ENCODE measurements around the gene RASSF7.
A peak's percentile ranks its signal among the peaks of the same experiment; 100 is the strongest.

The RASSF7 gene

DNA sequence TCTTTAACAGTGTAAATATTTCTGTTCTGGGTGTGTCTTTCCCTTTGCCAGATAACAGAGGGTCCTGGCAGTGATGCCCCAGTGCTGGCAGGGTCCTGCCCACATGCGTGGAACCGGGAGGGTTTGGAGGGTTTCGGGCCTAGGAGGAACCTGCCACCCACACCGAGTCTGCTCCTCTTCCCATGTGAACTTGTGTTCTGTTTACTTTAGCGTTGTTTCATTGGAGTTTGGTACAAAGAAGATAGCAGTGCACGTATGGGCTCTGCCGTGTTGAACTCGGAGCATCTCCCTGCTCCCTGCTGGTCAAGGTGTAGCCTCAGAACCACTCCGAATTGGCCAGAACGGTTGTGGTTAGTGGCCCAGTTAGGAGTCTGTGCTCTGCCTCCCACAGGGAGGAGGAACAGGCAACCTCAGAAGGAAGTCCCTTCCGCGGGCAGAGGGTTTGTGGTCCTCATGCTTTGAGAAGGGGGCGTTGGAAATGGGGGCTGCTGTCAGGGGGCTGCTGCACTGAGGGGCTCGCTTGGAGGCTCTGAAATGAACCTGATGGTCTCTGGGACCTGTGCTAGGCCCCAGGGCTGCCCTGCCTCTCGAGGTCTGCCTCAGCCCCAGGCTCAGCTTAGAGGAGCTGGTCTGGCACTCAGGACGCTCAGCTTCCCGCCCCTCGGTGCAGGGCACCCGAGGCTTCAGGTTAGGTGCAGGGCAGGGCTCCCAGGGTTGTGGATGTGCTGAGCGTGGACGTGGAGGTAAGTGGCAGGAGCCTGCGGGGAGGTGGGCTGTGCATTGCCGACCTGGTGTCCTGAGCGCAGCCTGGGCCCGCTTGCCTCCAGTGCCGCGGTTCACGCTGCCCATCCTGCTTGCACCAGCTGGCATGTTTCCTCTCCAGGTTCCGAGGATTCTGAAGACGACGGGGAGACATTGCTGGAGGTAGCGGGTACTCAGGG lies 25.9 kb downstream of the RASSF7 start:
- no peak for DNase-seq (ENCODE audit: low spot score)

DNA sequence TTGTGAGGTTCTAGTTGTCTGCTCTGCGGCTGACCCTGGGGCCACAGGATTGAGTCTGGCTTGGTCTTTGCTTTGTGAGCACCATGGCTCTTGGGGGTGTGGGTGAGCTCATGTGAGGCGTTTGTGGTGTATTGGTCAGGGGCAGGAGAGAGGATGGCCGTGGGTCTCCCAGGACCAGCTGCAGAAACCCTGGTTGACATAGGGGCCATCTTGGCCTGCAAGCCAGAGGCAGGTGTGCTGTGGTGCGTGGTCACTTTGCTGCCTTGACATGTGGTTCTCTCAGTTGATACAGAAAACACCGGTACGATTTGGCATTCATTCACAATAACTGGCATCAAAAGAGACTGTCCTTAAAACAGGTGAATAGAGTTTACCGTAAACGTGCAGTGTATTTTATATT lies 26.8 kb downstream of the RASSF7 start:
- no peak for DNase-seq (ENCODE audit: low spot score)

DNA sequence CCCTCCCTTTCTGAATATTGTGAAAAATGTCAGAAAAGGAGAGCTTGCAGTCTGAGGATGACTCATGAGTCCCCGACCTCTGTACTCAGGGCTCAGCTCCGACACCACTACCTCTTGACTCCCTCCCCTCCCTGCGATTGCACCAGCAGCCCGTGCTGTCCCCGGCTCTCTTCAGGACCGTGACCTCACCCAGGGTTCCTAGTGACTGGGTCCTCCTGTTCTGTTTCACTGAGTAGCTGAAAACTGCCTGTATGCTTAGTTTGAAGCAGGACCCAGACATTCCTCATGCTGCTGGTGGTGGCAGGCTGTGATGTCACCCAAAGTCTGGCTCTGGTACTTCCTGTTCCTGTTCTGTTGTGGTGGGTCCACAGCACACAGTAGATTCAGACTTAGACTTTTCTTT lies 27.2 kb downstream of the RASSF7 start:
- DNase-seq (ENCODE audit: low spot score), result peak; percentile 68

DNA sequence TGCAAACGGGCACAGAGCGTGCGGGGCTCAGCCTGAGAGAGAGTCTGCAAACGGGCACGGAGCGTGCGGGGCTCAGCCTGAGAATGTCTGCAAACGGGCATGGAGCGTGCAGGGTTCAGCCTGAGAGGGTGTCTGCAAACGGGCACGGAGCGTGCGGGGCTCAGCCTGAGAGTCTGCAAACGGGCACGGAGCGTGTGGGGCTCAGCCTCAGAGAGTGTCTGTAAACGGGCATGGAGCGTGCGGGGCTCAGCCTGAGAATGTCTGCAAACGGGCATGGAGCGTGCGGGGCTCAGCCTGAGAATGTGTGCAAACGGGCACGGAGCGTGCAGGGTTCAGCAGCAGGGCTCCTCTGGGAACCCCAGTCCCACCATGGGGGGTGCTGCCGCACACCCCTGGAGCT lies 29.0 kb downstream of the RASSF7 start:
- DNase-seq (ENCODE audit: low spot score), result no peak

DNA sequence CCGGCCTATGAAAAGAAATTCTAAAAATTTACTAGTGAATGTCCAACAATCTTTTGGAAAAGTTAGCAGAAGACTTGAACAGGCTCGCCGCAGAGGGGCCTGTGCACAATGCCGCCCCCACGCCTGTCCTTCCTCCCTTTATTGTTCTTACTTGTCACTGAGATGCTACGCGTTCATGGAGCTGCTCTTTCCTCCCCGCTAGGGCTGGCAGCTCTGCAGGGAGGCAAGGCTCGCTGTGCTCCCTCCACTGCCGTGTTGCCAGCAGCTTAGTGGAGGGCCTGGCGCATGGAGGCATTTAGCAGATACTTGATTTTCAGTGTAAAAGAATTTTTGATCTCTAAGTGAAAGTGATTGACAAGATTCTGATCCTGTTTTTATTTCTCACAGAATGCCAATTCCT lies 30.2 kb downstream of the RASSF7 start:
- DNase-seq (ENCODE audit: low spot score), result no peak

DNA sequence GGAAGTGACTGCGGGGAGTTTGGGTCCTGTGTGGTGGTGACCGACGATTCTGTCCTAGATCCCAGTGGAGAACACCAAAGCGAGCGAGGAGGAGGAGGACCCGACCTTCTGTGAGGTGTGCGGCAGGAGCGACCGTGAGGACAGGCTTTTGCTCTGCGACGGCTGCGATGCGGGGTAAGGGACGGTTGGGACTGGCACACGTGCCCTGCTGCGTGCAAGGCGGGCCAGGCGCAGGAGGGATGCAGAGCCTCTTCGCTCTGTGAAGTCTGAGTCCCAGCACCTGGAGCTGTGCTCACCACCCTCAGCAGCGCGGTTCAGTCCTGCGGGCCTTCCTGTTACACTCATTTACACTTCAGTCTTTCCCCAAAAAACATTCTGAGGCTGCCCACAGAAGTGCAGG lies 31.7 kb downstream of the RASSF7 start:
- DNase-seq (ENCODE audit: low spot score), result no peak

DNA sequence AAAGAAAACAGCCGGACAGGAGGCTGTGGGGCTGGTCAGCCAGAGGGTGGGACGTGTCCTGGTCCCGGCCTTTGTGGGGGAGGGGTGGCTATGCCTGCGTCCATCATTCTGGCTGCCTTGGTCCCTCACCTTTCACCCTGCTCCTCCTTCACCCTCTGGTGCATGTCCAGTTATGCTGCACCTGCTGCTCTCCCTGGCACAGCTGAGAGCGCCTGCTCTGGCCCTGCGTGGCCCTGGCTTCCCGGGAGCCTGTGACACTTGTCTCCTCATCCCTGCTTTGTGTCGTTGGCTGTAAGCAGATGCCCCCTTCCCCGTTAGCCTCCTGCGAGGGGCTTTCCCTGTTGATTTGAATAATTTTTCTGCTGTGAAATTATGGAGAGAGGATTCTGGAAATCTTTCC lies 32.1 kb downstream of the RASSF7 start:
- DNase-seq (ENCODE audit: low spot score), result no peak

DNA sequence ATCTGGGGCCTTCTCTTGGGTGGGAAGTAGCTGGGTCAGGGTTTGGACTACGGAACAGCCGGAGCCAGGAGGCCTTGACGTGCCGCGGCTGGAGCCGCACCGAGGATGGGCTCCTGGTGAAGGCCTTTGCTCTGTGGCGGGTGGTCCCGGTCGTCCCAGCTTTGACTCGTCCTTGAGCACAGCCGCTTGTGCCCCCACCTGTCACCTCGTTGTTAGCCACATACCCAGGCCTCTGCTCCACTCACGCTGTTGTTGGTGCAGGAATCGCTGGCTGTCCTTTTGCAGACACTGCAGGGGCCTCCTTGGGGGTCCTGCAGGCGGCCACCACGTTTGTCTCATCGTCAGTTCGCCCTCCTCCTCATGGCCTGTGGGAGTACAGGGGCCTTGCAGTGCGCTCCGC lies 32.6 kb downstream of the RASSF7 start:
- DNase-seq (ENCODE audit: low spot score), result no peak

DNA sequence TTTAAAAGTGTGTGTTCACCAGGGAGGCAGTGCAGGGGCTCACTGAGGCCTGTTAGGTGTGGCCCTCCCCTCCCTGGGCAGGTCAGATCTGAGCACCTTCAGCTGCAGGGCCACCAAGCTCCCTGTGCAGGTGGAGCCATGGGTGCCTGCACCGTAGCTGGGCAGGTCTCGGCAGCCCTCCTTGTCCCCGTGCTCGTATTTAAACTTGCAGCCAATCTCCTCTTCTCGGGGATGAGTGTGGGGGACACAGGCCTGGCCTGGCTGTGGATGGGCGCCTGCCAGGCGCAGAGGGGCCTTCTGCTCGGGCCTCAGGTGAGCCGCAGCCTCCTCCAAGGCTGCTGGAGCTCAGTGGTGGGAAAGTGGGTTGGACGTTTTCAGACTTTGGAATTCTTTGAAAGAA lies 34.6 kb downstream of the RASSF7 start:
- DNase-seq (ENCODE audit: low spot score), result no peak

DNA sequence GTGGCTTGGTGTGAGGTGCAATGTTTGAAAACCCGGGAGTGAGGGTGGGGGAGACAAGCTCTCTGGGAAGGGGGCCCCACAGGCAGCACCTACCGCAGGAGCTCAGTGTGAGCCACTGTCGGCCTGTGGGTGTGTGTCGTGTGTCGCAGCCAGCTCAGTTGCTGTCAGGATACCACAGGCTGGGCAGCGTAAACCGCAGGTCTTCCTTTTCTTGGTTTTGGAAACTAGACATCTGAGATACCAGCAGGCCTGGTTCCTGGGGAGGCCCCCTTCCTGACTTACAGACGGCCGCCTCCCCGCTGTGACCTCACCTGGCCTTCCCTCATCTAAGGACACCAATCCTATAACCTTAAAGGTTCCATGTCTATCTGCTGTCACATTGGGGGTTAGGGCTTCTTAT lies 35.6 kb downstream of the RASSF7 start:
- no peak for DNase-seq (ENCODE audit: low spot score)

DNA sequence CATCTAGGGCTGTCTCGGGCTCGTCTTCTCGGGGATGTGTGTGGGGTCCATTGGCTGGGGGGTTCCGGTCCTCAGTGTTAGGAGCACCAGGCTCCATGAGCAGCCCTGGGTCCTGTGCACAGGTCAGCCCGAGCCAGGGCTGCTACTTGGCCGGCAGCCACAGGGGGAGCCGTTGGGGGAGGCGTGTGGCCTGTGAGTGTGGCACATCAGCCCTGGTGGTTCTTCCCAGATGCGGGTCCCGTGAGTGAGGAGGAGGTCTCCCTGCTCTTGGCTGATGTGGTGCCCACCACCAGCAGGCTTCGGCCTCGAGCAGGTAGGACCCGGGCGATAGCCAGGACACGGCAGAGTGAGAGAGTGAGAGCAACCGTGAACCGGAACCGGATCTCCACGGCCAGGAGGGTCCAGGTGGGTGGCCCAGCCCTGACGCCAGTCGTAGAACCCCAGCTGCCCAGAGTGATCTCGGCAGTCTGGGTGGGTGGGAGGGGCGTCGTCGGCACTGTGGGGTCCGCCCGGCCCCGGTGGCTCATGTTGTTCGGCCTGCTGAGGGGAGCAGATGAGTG lies 36.5 kb downstream of the RASSF7 start:
- DNase-seq (ENCODE audit: low spot score), result no peak

DNA sequence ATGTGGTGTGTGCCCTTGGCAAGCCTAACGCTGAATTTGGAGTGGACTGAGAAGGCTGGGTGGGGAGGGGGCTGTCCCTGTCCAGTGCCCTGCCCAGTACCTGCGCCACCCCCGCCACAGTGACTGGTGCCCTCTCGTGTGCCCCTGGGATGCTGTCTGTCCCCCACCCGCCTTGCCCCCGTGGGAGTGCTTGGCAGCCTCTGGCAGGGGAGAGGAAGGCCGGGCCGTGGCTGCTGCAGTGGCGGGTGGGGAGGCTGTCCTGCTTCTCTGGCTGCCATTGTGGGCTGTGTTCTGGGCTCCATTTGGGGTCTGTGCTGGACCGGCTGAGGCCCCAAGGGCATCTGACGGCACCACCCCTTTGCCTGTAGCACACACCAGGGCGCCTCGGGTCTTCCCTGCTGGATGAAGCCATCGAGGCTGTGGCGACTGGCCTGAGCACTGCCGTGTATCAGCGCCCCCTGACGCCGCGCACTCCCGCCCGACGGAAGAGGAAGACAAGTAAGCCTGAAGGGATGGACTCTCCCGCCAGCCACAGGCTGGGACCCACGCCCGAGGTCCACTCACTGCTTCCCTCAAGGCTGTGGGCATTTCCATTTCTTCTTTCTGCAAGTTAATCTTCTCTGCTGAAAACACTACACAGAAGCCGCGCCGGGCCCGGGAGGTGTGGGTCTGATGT lies 37.4 kb downstream of the RASSF7 start:
- DNase-seq (ENCODE audit: low spot score), result no peak

DNA sequence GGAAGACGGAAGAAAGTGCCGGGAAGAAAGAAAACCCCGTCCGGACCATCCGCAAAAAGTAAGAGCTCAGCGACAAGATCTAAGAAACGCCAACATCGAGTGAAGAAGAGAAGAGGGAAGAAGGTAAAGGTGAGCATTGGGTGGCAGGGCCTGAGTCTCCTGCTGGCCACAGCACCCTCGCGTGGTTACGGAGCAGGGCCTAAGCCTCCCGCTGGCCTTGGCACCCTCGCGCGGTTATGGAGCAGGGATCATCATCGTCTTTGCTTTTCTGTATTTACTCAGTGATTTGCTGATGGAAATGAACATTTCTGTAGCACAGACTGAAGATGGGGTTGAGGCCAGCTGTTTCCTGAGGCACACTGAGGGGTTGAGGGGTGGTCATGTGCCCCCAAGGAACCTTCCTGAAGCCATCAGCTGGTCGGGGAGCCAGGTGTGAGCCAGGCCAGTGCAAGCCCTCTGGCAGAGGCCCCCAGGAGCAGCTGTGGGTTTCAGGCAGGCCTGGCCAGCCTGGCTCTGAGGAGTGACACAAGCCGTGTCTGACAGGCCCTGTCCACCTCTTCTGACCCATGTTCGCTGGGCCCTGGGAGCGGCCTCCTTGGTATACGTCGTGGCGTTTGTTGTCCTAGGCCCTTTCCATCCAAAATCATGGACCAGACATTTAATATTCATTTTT lies 40.9 kb downstream of the RASSF7 start:
- DNase-seq (ENCODE audit: low spot score), result no peak

DNA sequence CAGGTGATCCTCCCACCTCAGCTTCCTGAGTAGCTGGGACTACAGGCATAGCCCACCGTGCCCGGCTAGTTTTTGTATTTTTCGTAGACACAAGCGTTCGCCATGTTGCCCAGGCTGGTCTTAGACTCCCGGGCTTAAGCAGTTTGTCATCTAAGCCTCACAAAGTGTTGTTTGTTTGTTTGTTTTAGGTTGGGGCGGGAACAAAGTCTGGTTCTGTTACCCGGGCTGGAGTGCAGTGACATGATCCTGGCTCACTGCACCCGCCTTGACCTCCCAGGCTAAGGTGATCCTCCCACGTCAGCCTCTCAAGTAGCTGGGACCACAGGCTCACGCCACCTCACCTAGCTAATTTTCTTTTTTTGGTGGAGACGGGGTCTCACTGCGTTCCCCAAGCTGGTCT lies 42.4 kb downstream of the RASSF7 start:
- no peak for DNase-seq (ENCODE audit: low spot score)

DNA sequence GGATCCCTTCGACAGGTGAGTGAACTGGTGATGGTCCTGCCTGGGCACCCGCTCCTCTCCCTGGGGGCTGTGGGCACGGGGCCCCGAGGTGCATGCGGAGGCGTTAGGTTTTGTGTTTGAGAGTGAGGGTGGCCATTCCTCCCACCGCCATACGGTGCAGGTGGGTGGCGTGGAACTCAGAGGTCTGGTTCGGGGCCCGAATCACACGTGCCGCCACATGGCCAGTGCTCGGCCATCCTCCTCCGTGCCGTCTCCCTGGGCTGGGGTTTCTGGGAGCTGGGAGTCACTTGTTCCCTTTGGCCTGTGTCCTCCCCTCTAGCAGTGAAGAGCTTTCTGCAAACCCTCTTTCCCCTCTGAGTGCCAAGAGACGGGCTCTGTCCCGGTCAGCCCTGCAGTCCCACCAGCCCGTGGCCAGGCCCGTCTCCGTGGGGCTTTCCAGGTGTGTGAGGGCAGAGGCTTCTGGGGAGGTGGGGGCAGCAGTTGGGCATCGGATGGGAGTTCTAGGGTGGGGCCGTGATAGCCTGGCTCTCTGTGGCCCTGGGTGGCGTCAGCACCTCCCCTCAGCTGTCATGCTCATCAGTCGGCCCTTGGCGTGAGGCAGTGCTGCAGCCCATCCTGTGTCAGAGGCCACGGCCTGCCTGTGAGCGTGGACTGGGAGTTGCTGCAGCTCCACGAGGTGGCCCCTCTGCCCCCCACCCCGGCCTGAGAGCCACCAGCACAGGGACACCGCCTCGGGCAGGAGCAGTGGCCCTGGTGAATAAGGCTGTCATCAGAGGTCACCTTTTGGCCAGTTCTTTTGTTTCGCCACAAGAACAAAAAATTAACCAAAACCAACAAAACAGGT lies 44.7 kb downstream of the RASSF7 start:
- DNase-seq (ENCODE audit: low spot score), result no peak

DNA sequence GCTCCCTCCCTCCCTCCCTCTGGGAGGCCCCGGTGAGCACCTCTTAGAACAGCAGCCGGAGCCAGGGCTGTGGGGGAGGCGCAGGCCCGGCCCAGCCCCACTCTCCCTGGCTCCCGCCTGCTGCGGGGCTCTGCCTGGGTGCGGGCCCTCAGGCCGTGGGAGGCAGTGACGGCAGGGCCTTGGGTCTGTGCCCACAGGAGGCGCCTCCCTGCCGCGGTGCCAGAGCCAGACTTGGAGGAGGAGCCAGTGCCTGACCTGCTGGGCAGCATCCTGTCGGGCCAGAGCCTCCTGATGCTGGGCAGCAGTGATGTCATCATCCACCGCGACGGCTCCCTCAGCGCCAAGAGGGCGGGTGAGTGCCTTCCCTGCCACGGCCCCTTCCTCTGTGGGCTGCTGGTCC lies 45.5 kb downstream of the RASSF7 start:
- no peak for DNase-seq (ENCODE audit: low spot score)

DNA sequence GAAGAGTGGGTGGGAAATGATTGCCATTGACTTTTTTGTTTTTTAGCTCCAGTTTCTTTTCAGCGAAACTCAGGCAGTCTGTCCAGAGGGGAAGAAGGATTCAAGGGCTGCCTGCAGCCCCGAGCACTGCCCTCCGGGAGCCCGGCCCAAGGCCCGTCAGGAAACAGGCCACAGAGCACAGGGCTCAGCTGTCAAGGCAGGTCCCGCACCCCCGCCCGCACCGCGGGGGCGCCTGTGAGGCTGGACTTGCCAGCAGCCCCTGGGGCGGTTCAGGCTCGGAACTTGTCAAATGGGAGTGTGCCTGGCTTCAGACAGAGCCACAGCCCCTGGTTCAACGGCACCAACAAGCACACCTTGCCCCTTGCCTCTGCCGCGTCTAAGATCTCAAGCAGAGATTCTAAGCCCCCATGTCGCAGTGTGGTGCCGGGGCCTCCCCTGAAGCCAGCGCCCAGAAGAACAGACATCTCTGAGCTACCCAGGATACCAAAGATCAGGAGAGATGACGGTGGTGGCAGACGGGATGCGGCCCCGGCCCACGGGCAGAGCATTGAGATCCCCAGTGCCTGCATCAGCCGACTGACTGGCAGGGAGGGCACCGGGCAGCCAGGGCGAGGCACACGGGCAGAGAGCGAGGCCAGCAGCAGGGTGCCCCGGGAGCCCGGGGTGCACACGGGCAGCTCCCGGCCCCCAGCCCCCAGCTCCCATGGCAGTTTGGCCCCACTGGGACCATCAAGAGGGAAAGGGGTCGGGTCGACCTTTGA lies 46.4 kb downstream of the RASSF7 start:
- no peak for DNase-seq (ENCODE audit: low spot score)

DNA sequence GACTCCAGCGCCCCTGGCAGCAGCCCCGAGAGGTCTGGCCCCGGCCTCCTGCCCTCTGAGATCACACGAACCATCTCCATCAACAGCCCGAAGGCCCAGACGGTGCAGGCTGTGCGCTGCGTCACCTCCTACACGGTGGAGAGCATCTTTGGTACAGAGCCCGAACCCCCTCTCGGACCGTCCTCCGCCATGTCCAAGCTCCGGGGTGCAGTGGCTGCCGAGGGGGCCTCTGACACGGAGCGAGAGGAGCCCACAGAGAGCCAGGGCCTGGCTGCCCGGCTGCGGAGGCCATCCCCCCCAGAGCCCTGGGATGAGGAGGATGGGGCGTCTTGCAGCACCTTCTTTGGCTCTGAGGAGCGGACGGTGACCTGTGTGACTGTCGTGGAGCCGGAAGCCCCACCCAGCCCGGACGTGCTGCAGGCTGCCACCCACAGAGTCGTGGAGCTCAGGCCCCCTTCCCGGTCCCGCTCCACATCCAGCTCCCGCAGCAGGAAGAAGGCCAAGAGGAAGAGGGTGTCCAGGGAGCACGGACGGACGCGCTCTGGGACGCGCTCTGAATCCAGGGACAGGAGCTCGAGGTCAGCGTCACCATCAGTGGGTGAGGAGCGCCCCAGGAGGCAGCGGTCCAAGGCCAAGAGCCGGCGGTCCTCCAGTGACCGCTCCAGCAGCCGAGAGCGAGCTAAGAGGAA lies 47.3 kb downstream of the RASSF7 start:
- DNase-seq (ENCODE audit: low spot score), result no peak

DNA sequence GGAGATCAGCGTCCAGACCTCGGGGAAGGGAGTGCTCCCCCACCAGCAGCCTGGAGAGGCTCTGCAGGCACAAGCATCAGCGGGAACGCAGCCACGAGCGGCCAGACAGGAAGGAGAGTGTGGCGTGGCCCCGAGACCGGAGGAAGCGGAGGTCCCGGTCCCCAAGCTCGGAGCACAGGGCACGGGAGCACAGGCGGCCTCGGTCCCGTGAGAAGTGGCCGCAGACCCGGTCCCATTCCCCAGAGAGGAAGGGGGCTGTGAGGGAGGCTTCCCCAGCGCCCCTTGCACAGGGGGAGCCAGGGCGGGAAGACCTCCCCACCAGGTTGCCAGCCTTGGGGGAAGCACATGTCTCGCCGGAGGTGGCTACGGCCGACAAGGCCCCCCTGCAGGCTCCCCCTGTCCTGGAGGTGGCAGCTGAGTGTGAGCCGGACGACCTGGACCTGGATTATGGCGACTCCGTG lies 48.1 kb downstream of the RASSF7 start:
- no peak for DNase-seq (ENCODE audit: low spot score)

DNA sequence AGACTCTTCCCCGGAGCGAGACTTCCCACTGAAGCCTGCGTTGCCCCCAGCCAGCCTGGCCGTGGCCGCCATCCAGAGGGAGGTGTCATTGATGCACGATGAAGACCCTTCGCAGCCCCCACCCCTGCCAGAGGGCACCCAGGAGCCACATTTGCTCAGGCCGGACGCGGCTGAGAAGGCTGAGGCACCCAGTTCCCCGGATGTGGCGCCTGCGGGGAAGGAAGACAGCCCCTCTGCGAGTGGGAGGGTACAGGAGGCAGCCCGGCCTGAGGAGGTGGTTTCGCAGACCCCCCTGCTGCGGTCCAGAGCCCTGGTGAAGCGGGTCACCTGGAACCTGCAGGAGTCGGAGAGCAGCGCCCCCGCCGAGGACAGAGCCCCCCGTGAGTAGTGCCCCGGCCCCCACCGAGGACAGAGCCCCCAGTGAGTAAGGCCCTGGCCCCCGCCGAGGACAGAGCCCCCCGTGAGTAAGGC lies 48.6 kb downstream of the RASSF7 start:
- DNase-seq (ENCODE audit: low spot score), result no peak
